HepG2 (cell line): ENCODE results near the gene TPD52L2. TPM values are rescaled to one million over a fixed set of nuclear protein-coding genes. Genes with fewer than 3 reads are reported as not detected.

Experiments used
- ARHGAP35 ChIP-seq: sonication (generic); formaldehyde crosslinking; IDR thresholded peaks from 2 replicates; pipeline ENCODE4 v1.9.0; 2022; ENCODE audit warnings: mild to moderate bottlenecking, inconsistent platforms, moderate library complexity, missing genetic modification reagents, borderline replicate concordance
- DDIT3 ChIP-seq: sonication (generic); formaldehyde crosslinking; IDR thresholded peaks from 2 replicates; pipeline ENCODE4 v1.4.0; 2020; ENCODE audit warnings: mild to moderate bottlenecking, missing genetic modification reagents
- DR1 ChIP-seq: sonication (generic); formaldehyde crosslinking; IDR thresholded peaks from 2 replicates; pipeline ENCODE4 v1.8.0; 2021; ENCODE audit warnings: mild to moderate bottlenecking, missing genetic modification reagents, inconsistent platforms
- ETV6 ChIP-seq: sonication (generic); formaldehyde crosslinking; conservative IDR thresholded peaks from 2 replicates; pipeline ENCODE4 v1.4.0; 2020; ENCODE audit warnings: missing genetic modification reagents
- GMEB1 ChIP-seq: sonication (generic); formaldehyde crosslinking; IDR thresholded peaks from 2 replicates; pipeline ENCODE4 v1.5.1; 2020; ENCODE audit warnings: missing genetic modification reagents, mild to moderate bottlenecking, borderline replicate concordance
- HOMEZ ChIP-seq: IDR thresholded peaks from 2 replicates; pipeline ENCODE4 v1.6.1; 2016; ENCODE audit warnings: low read depth
- ISX ChIP-seq: sonication (generic); formaldehyde crosslinking; conservative IDR thresholded peaks from 2 replicates; pipeline ENCODE4 v1.5.0; 2020; ENCODE audit warnings: missing genetic modification reagents
- JDP2 ChIP-seq: sonication (generic); formaldehyde crosslinking; IDR thresholded peaks from 2 replicates; pipeline ENCODE4 v1.8.1; 2022; ENCODE audit warnings: missing genetic modification reagents, borderline replicate concordance
- KDM5B ChIP-seq: sonication (generic); formaldehyde crosslinking; IDR thresholded peaks from 2 replicates; pipeline ENCODE4 v1.4.0; 2020; ENCODE audit warnings: missing genetic modification reagents, mild to moderate bottlenecking, borderline replicate concordance
- KDM6A ChIP-seq: IDR thresholded peaks from 2 replicates; pipeline ENCODE4 v1.6.1; 2016; ENCODE audit warnings: low read depth
- MTF1 ChIP-seq: sonication (generic); formaldehyde crosslinking; IDR thresholded peaks from 2 replicates; pipeline ENCODE4 v1.5.0; 2020; ENCODE audit warnings: missing genetic modification reagents
- MZF1 ChIP-seq: sonication (generic); formaldehyde crosslinking; IDR thresholded peaks from 2 replicates; pipeline ENCODE4 v1.8.1; 2023; ENCODE audit warnings: mild to moderate bottlenecking, missing genetic modification reagents, borderline replicate concordance
- POLR2A ChIP-seq, 2 experiments: IDR thresholded peaks; 2 replicates each; pipeline ENCODE4 v1.6.1; 2011; ENCODE audit warnings: low read depth in 2 of 2, low read length in 2 of 2, mild to moderate bottlenecking in 1 of 2, moderate library complexity in 1 of 2; ENCODE audit not compliant: insufficient read depth in 1 of 2
- RCOR2 ChIP-seq: IDR thresholded peaks from 2 replicates; pipeline ENCODE4 v1.6.1; 2016; ENCODE audit warnings: missing biosample characterization, missing genetic modification reagents
- RNF219 ChIP-seq: sonication (generic); formaldehyde crosslinking; IDR thresholded peaks from 2 replicates; pipeline ENCODE4 v1.5.0; 2020; ENCODE audit warnings: mild to moderate bottlenecking, missing genetic modification reagents
- SOX5 ChIP-seq: IDR thresholded peaks from 2 replicates; pipeline ENCODE4 v1.6.1; 2016; ENCODE audit warnings: borderline replicate concordance
- ZBTB37 ChIP-seq: sonication (generic); formaldehyde crosslinking; IDR thresholded peaks from 2 replicates; pipeline ENCODE4 v1.4.0; 2020; ENCODE audit warnings: mild to moderate bottlenecking, missing genetic modification reagents
- ZNF207 ChIP-seq: fragments of 450-650 bp; IDR thresholded peaks from 2 replicates; pipeline ENCODE4 v1.6.1; 2016; ENCODE audit warnings: antibody characterized with exemption, borderline replicate concordance
- ZNF234 ChIP-seq: sonication (generic); formaldehyde crosslinking; conservative IDR thresholded peaks from 2 replicates; pipeline ENCODE4 v1.5.1; 2020; ENCODE audit warnings: mild to moderate bottlenecking, missing genetic modification reagents
- ZNF432 ChIP-seq: sonication (generic); formaldehyde crosslinking; IDR thresholded peaks from 2 replicates; pipeline ENCODE4 v1.5.0; 2020; ENCODE audit warnings: missing genetic modification reagents, mild to moderate bottlenecking, borderline replicate concordance
- polyA plus RNA-seq, 8 experiments: library from polyadenylated mRNA; depleted of rRNA in 3 of 8; stranded (reverse) in 7 of 8; unstranded in 1 of 8; fragments of >200 nt; fragmentation: Illumina TruSeq in 4 of 8; extraction: Trizol in 4 of 8; gene quantifications; 2 replicates each; pipeline versions ENCODE4 v1.2.1 to v1.2.3, GENCODE V29; 2011 to 2016; ENCODE audit warnings: low read depth in 4 of 8, missing spikeins in 1 of 8, mixed read lengths in 1 of 8; ENCODE audit not compliant: insufficient read depth in 1 of 8
- total RNA-seq, 5 experiments: library from RNA; depleted of rRNA; stranded (reverse); fragments of >200 nt; fragmentation: Illumina TruSeq; extraction: Trizol; gene quantifications; 2 replicates each; pipeline ENCODE4 v1.2.3, GENCODE V29; 2016; ENCODE audit warnings: low read depth in 1 of 5

TPD52L2 gene
- total and polyA plus RNA-seq, 2 of the 13 experiments (the other 11 are each of a cell fraction or from before 2014, with no cell fraction given), result 156 to 184 TPM

GRCh38 chr20:63858393-63859165, 6.5 kb upstream of the TPD52L2 start (continued):
- no peak for TF ChIP-seq ZBTB37
- TF ChIP-seq RCOR2 (CRISPR knock-in tag), result no peak; the same call in 1 of the 2 replicates
- TF ChIP-seq GMEB1 (CRISPR knock-in tag), result peak; percentile 47; the same call in 1 of the 2 replicates
- no peak; the same call in 1 of the 2 replicates for TF ChIP-seq DR1 (CRISPR knock-in tag)
- no peak for TF ChIP-seq ZNF432 (CRISPR knock-in tag)
- no peak for TF ChIP-seq ARHGAP35 (CRISPR knock-in tag)
- no peak for TF ChIP-seq JDP2 (CRISPR knock-in tag)
- no peak for TF ChIP-seq MTF1
- TF ChIP-seq ISX (CRISPR knock-in tag), result no peak
- peak; percentile 57; the same call in 1 of the 2 replicates for TF ChIP-seq HOMEZ
- peak; percentile 54; the same call in 1 of the 2 replicates for TF ChIP-seq KDM5B (CRISPR knock-in tag)
- TF ChIP-seq SOX5, result peak; percentile 48; the same call in 1 of the 2 replicates
- no peak for TF ChIP-seq POLR2A (IDR thresholded peaks at IDR 0.05; ENCODE audit: insufficient read depth in 1 of 2, low read depth in 2 of 2, low read length in 2 of 2)
- no peak for TF ChIP-seq KDM6A
- TF ChIP-seq RNF219 (CRISPR knock-in tag), result no peak
- no peak for TF ChIP-seq ZNF207
- no peak for TF ChIP-seq DDIT3 (CRISPR knock-in tag)
- no peak; the same call in 1 of the 2 replicates for TF ChIP-seq ETV6
- TF ChIP-seq MZF1 (CRISPR knock-in tag), result no peak
- no peak for TF ChIP-seq ZNF234 (CRISPR knock-in tag)
